Transverse colon (tissue), 4 donors: ENCODE data around the gene MUC20. TPM values are rescaled to one million over a fixed set of nuclear protein-coding genes. Genes with fewer than 3 reads are reported as not detected.

ENCODE experiments used
- DNase-seq: peaks from one replicate; pipeline ENCODE4 v3.0.0-alpha.2; 2019
- H3K27ac ChIP-seq, 4 donors: fragments of 200-600 bp; sonication (generic); 2 replicates each; pipeline ENCODE4 v1.5.1; 2016 to 2018; ENCODE audit warnings: inconsistent platforms in 4 of 4
- H3K27me3 ChIP-seq: fragments of 200-600 bp; sonication (generic); 2 replicates; pipeline ENCODE4 v1.5.1; 2017; ENCODE audit warnings: inconsistent platforms
- H3K36me3 ChIP-seq, 4 donors: fragments of 200-600 bp; sonication (generic); 2 replicates each; pipeline ENCODE4 v1.5.1; 2017 to 2019; ENCODE audit warnings: inconsistent platforms in 4 of 4
- H3K4me1 ChIP-seq, 4 donors: fragments of 200-600 bp; sonication (generic); 2 replicates each; pipeline ENCODE4 v1.5.1; 2017 to 2020; ENCODE audit warnings: inconsistent platforms in 4 of 4
- H3K4me3 ChIP-seq, 4 donors: fragments of 200-600 bp; sonication (generic); 1 replicate in 1 of 4; 2 replicates in 3 of 4; pipeline versions ENCODE4 v1.5.1 to v1.6.1; 2017 to 2019; ENCODE audit warnings: inconsistent platforms in 4 of 4
- H3K9me3 ChIP-seq, 2 donors: fragments of 200-600 bp; sonication (generic); 2 replicates each; pipeline ENCODE4 v1.5.1; 2017 to 2019; ENCODE audit warnings: inconsistent platforms in 2 of 2
- CTCF ChIP-seq, 5 experiments: fragments of 200-600 bp in 3 of 5; fragments of 450-650 bp in 2 of 5; sonication (generic) in 3 of 5; IDR thresholded peaks; 1 replicate in 2 of 5; 2 replicates in 3 of 5; pipeline ENCODE4 v1.5.1; 2016 to 2017; ENCODE audit warnings: antibody characterized with exemption in 5 of 5, inconsistent platforms in 3 of 5, mild to moderate bottlenecking in 2 of 5, moderate library complexity in 1 of 5
- EP300 ChIP-seq: sonication (generic); formaldehyde crosslinking; IDR thresholded peaks from one replicate; pipeline ENCODE4 v1.6.1; 2017; ENCODE audit warnings: antibody characterized with exemption, low read depth
- POLR2A ChIP-seq: fragments of 450-650 bp; IDR thresholded peaks from one replicate; pipeline ENCODE4 v1.6.1; 2016; ENCODE audit warnings: antibody characterized with exemption, mild to moderate bottlenecking, moderate library complexity
- POLR2AphosphoS5 ChIP-seq, 3 donors: sonication (generic); formaldehyde crosslinking; IDR thresholded peaks; one replicate each; pipeline ENCODE4 v1.6.1; 2016; ENCODE audit warnings: antibody characterized with exemption in 3 of 3
- WGBS, 2 donors: methylation state at CpG; one replicate each; pipeline ENCODE4 v1.1.5; 2018; ENCODE audit warnings: low coverage in 1 of 2; 5-methylcytosine and 5-hydroxymethylcytosine counted together
- in situ Hi-C, 4 donors: fragments of 200-750 bp; cut with MboI; loops; one replicate each; pipeline versions ENCODE4 v1.15.0 to v1.15.1; 2017; ENCODE audit warnings: low sequenced_read_pairs in 3 of 4, low pct_ligation_motif_present in 1 of 4, low pct_unique_long_range_greater_than_20kb in 1 of 4
- intact Hi-C: fragments of 100-400 bp; cut with DNase I; formaldehyde crosslinking; loops from one replicate; pipeline ENCODE4 v1.15.1; 2023; ENCODE audit warnings: low total_unique reads
- total RNA-seq, 4 donors: library from RNA; depleted of rRNA; stranded (reverse); fragments of >200 nt; gene quantifications; one replicate each; pipeline ENCODE4 v1.1.0, GENCODE V29; 2016

The MUC20 gene
- total RNA-seq, 4 donors from 2014 or later, result 65.9 to 321 (median 131) TPM

- no peak for DNase-seq
- peaks cover 0 to 4% (median 0%) of the 10 kb centered on the region in 4 donors for H3K36me3 ChIP-seq
- H3K9me3 ChIP-seq, result no peaks in the 10 kb centered on the region
- in situ Hi-C loops, result no loop called here
- H3K27me3 ChIP-seq, result peaks cover 7% of the 10 kb centered on the region
- peaks cover 0 to under 1% (median 0%) of the 10 kb centered on the region in 4 donors for H3K4me1 ChIP-seq
- intact Hi-C loops, result no loop called here
- TF ChIP-seq EP300 (no peak), POLR2A (no peak), CTCF (IDR thresholded peaks at IDR 0.05) (no peak), POLR2AphosphoS5 (IDR thresholded peaks at IDR 0.05) (no peak)
- 57 to 78% methylated on average over 3 to 14 of the region's 14 CpGs for WGBS, 2 donors
- no peak overlapping the region for H3K4me3 ChIP-seq
- H3K27ac ChIP-seq, result no peak overlapping the region
Measured at GRCh38 chr3:195753581-195753980, 32.8 kb downstream of the MUC20 start.

DNA sequence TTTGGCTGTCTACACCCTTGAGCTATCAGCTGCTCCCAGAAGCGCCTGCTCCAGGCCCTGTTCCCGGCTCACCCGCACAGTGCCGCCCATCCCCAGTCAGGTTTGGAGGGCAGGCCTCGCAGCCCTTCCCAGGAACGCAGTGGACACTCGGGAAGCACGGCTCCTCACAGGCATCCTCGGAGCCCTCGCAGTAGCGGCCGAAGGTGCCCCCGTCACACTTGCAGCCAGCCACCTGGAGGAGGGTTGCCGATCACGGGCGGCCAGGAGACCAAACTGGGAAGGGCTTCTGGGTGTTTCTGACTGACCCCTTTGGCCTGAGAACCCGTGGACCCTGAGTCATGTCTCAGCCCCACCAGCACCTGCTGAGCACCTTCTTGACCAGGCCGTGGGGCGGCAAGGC, 33.4 kb downstream of the MUC20 start:
- H3K4me3 ChIP-seq, result no peak overlapping the region
- in situ Hi-C loops (no loop called here), intact Hi-C loops (no loop called here)
- no peak overlapping the region for H3K27ac ChIP-seq
- H3K9me3 ChIP-seq, result no peaks in the 10 kb centered on the region
- DNase-seq, result no peak
- no peaks in the 10 kb centered on the region for H3K4me1 ChIP-seq
- H3K36me3 ChIP-seq, result peaks cover 0 to 4% (median 0%) of the 10 kb centered on the region in 4 donors
- no peak for TF ChIP-seq EP300
- no peak for TF ChIP-seq POLR2A
- no peak for TF ChIP-seq CTCF (IDR thresholded peaks at IDR 0.05)
- TF ChIP-seq POLR2AphosphoS5 (IDR thresholded peaks at IDR 0.05), result no peak
- peaks cover 5% of the 10 kb centered on the region for H3K27me3 ChIP-seq
- WGBS, 2 donors, result 97% methylated on average over 19 of the region's 19 CpGs; no CpG with 5 or more reads in 1 of the 2 donors

- Histone ChIP-seq H3K36me3 (peaks cover 0 to 4% (median 0%) of the 10 kb centered on the region in 4 donors), H3K27ac (no peak overlapping the region), H3K4me3 (no peak overlapping the region), H3K4me1 (no peaks in the 10 kb centered on the region), H3K27me3 (peaks cover 5% of the 10 kb centered on the region), H3K9me3 (no peaks in the 10 kb centered on the region)
- 82 to 95% methylated on average over 7 of the region's 7 CpGs for WGBS, 2 donors
- no peak for DNase-seq
- in situ Hi-C loops (no loop called here), intact Hi-C loops (no loop called here)
- TF ChIP-seq CTCF (IDR thresholded peaks at IDR 0.05), result no peak
- no peak for TF ChIP-seq POLR2A
- no peak for TF ChIP-seq POLR2AphosphoS5 (IDR thresholded peaks at IDR 0.05)
- TF ChIP-seq EP300, result no peak
Measured at GRCh38 chr3:195754906-195755305, 34.1 kb downstream of the MUC20 start.

GRCh38 chr3:195755391-195755790, 34.6 kb downstream of the MUC20 start:
- DNase-seq, result no peak
- in situ Hi-C loops (no loop called here), intact Hi-C loops (no loop called here)

More at GRCh38 chr3:195755391-195755790, 34.6 kb downstream of the MUC20 start:
- peaks cover 5% of the 10 kb centered on the region for H3K27me3 ChIP-seq
- H3K4me3 ChIP-seq, result no peak overlapping the region
- H3K4me1 ChIP-seq, result no peaks in the 10 kb centered on the region
- 93% methylated on average over 7 of the region's 7 CpGs; no CpG with 5 or more reads in 1 of the 2 donors for WGBS, 2 donors
- TF ChIP-seq EP300 (no peak), POLR2A (no peak), CTCF (IDR thresholded peaks at IDR 0.05) (no peak), POLR2AphosphoS5 (IDR thresholded peaks at IDR 0.05) (no peak)
- no peak overlapping the region for H3K27ac ChIP-seq
- no peaks in the 10 kb centered on the region for H3K9me3 ChIP-seq
- H3K36me3 ChIP-seq, result peaks cover 0 to 4% (median 0%) of the 10 kb centered on the region in 4 donors
